ENCODE results near the gene RIN1. TPM values are rescaled to one million over a fixed set of nuclear protein-coding genes. Genes with fewer than 3 reads are reported as not detected.

RIN1 gene
- total RNA-seq, 1 donor from 2014 or later: 1.0 TPM

- H3K4me3 ChIP-seq: peak overlapping the region; percentile 92
- H3K27me3 ChIP-seq (ENCODE audit: low read depth): peaks cover 20% of the 10 kb centered on the region
- H3K36me3 ChIP-seq: peaks cover 4% of the 10 kb centered on the region
- DNase-seq: no peak
- peaks cover 56% of the 10 kb centered on the region for H3K4me1 ChIP-seq
- no peaks in the 10 kb centered on the region for H3K9me3 ChIP-seq (replicated peaks)
- intact Hi-C loops (cut with micrococcal nuclease): no loop called here
- no peak for TF ChIP-seq CTCF (IDR thresholded peaks at IDR 0.05; ENCODE audit: borderline replicate concordance)
- no peak overlapping the region for H3K27ac ChIP-seq (replicated peaks)
Observed at GRCh38 chr11:66287211-66287888, 48.9 kb downstream of the RIN1 start.

- peaks cover 13% of the 10 kb centered on the region for H3K27me3 ChIP-seq (ENCODE audit: low read depth)
- intact Hi-C loops (cut with micrococcal nuclease): no loop called here
- H3K36me3 ChIP-seq: peaks cover 4% of the 10 kb centered on the region
- no peaks in the 10 kb centered on the region for H3K9me3 ChIP-seq (replicated peaks)
- H3K4me1 ChIP-seq: peaks cover 57% of the 10 kb centered on the region
- H3K4me3 ChIP-seq: no peak overlapping the region
- no peak overlapping the region for H3K27ac ChIP-seq (replicated peaks)
- DNase-seq: no peak
- no peak for TF ChIP-seq CTCF (IDR thresholded peaks at IDR 0.05; ENCODE audit: borderline replicate concordance)
Observed at GRCh38 chr11:66286699-66287098, 49.5 kb downstream of the RIN1 start.

GRCh38 chr11:66285250-66285947 lies 50.8 kb downstream of the RIN1 start:
- H3K27ac ChIP-seq (replicated peaks): no peak overlapping the region
- H3K36me3 ChIP-seq: peaks cover 4% of the 10 kb centered on the region
- peaks cover 57% of the 10 kb centered on the region for H3K4me1 ChIP-seq
- H3K4me3 ChIP-seq: no peak overlapping the region
- DNase-seq: no peak
- H3K9me3 ChIP-seq (replicated peaks): no peaks in the 10 kb centered on the region
- TF ChIP-seq CTCF (IDR thresholded peaks at IDR 0.05; ENCODE audit: borderline replicate concordance): no peak
- intact Hi-C loops (cut with micrococcal nuclease): no loop called here
- H3K27me3 ChIP-seq (ENCODE audit: low read depth): peaks cover 3% of the 10 kb centered on the region

GRCh38 chr11:66284526-66285078 lies 51.6 kb downstream of the RIN1 start:
- Histone ChIP-seq H3K4me1 (peaks cover 49% of the 10 kb centered on the region), H3K27ac (replicated peaks) (no peak overlapping the region)

More at GRCh38 chr11:66284526-66285078, 51.6 kb downstream of the RIN1 start:
- intact Hi-C loops (cut with micrococcal nuclease): no loop called here
- H3K27me3 ChIP-seq (ENCODE audit: low read depth): peaks cover 9% of the 10 kb centered on the region
- H3K4me3 ChIP-seq: no peak overlapping the region
- H3K9me3 ChIP-seq (replicated peaks): no peaks in the 10 kb centered on the region
- no peak for DNase-seq
- peaks cover 4% of the 10 kb centered on the region for H3K36me3 ChIP-seq
- TF ChIP-seq CTCF (IDR thresholded peaks at IDR 0.05; ENCODE audit: borderline replicate concordance): no peak
